ENCODE data around the gene WASF2.

DNA sequence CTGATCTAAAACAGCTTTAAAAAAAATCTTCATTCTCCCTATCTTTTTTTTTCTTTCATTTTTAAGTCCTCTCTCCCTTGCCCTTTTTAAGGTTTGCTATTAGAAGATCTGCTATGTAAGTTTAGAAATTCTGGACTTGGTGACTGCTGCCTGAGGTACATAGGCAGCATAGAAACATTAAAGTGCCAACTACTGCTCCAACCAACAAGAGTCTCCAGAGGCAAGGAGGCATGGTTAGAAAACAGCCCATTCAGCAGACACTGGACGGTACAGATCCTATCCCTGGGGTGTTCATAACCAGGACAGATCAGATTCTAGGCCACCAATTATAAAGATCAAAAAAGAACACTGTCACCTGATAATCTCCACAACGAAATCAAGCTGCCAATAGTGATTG, 60.9 kb downstream of the WASF2 start:
- no peak for TF ChIP-seq RAD21 (conservative IDR thresholded peaks at IDR 0.05)
- no peak for TF ChIP-seq POLR2AphosphoS5 (IDR thresholded peaks at IDR 0.05)
- TF ChIP-seq, protein P1, sequence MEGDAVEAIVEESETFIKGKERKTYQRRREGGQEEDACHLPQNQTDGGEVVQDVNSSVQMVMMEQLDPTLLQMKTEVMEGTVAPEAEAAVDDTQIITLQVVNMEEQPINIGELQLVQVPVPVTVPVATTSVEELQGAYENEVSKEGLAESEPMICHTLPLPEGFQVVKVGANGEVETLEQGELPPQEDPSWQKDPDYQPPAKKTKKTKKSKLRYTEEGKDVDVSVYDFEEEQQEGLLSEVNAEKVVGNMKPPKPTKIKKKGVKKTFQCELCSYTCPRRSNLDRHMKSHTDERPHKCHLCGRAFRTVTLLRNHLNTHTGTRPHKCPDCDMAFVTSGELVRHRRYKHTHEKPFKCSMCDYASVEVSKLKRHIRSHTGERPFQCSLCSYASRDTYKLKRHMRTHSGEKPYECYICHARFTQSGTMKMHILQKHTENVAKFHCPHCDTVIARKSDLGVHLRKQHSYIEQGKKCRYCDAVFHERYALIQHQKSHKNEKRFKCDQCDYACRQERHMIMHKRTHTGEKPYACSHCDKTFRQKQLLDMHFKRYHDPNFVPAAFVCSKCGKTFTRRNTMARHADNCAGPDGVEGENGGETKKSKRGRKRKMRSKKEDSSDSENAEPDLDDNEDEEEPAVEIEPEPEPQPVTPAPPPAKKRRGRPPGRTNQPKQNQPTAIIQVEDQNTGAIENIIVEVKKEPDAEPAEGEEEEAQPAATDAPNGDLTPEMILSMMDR (IDR thresholded peaks at IDR 0.05; ENCODE audit: poor library complexity, severe bottlenecking): no peak
